GM12878 (cell line): ENCODE results near the gene NSL1. TPM values are rescaled to one million over a fixed set of nuclear protein-coding genes. Genes with fewer than 3 reads are reported as not detected.

Experiments used
- CBX5 ChIP-seq: sonication (generic); IDR thresholded peaks from 2 replicates; pipeline ENCODE4 v1.6.1; 2016; ENCODE audit warnings: low read depth, moderate library complexity, mild to moderate bottlenecking, inconsistent platforms
- CHD2 ChIP-seq: IDR thresholded peaks from 2 replicates; pipeline ENCODE4 v1.6.1; 2011; ENCODE audit warnings: low read depth, low read length, improper control_type of control experiment, borderline replicate concordance
- RB1 ChIP-seq: fragments of 450-650 bp; formaldehyde crosslinking; IDR thresholded peaks from 2 replicates; pipeline ENCODE4 v1.6.1; 2017; ENCODE audit warnings: mild to moderate bottlenecking, borderline replicate concordance
- SRF ChIP-seq, 2 experiments: IDR thresholded peaks; 2 replicates each; pipeline ENCODE4 v1.6.1; 2011; ENCODE audit warnings: low read depth in 2 of 2, low read length in 2 of 2, mild to moderate bottlenecking in 1 of 2, moderate library complexity in 1 of 2
- polyA plus RNA-seq, 11 experiments: library from polyadenylated mRNA; depleted of rRNA in 4 of 11; unstranded in 6 of 11; stranded (reverse) in 5 of 11; fragments of >200 nt; fragmentation: Nextera tagmentation in 4 of 11; fragmentation: Illumina TruSeq in 1 of 11; extraction: Ambion mirVana in 4 of 11; extraction: Trizol in 1 of 11; gene quantifications; 1 replicate in 1 of 11; 2 replicates in 10 of 11; pipeline versions ENCODE4 v1.2.1 to v1.2.3, GENCODE V29; 2011 to 2016; ENCODE audit warnings: inconsistent platforms in 2 of 11, missing spikeins in 2 of 11, low read depth in 1 of 11
- total RNA-seq, 4 experiments: library from RNA; depleted of rRNA in 3 of 4; stranded (reverse); fragments of >200 nt in 3 of 4; fragmentation: Illumina TruSeq in 1 of 4; extraction: Trizol in 1 of 4; gene quantifications; 2 replicates each; pipeline versions ENCODE4 v1.2.1 to v1.2.3, GENCODE V29; 2013 to 2021
- TF ChIP-seq, protein P1 (sequence below): IDR thresholded peaks from 2 replicates; pipeline ENCODE4 v1.6.1; 2012; ENCODE audit warnings: improper control_type of control experiment, low read depth, low read length; ENCODE audit not compliant: insufficient replicate concordance
- TF ChIP-seq, protein P2 (sequence below): fragments of 450-650 bp; IDR thresholded peaks from 2 replicates; pipeline ENCODE4 v1.6.1; 2017; ENCODE audit warnings: antibody characterized with exemption, mild to moderate bottlenecking, moderate library complexity
- TF ChIP-seq, protein P3 (sequence below): fragments of 450-650 bp; IDR thresholded peaks from 2 replicates; pipeline ENCODE4 v1.6.1; 2018; ENCODE audit warnings: borderline replicate concordance, mild to moderate bottlenecking; ENCODE audit not compliant: partially characterized antibody
- TF ChIP-seq, protein P4 (sequence below): IDR thresholded peaks from 2 replicates; pipeline ENCODE4 v1.6.1; 2011; ENCODE audit warnings: borderline replicate concordance, low read depth, mild to moderate bottlenecking, moderate library complexity, mixed read lengths, low read length; ENCODE audit not compliant: insufficient read depth; ENCODE audit errors: extremely low read length
- TF ChIP-seq, protein P5 (sequence below): fragments of 450-650 bp; IDR thresholded peaks from 2 replicates; pipeline ENCODE4 v1.6.1; 2017; ENCODE audit warnings: mild to moderate bottlenecking, moderate library complexity
- TF ChIP-seq, protein P6 (sequence below): IDR thresholded peaks from 2 replicates; pipeline ENCODE4 v1.6.1; 2011; ENCODE audit warnings: low read depth, low read length, improper control_type of control experiment, borderline replicate concordance

NSL1 gene
- total and polyA plus RNA-seq, 10 of the 15 experiments (the other 5 are each of a cell fraction or from before 2014, with no cell fraction given), result 36.7 to 74.2 (median 46.4) TPM

DNA sequence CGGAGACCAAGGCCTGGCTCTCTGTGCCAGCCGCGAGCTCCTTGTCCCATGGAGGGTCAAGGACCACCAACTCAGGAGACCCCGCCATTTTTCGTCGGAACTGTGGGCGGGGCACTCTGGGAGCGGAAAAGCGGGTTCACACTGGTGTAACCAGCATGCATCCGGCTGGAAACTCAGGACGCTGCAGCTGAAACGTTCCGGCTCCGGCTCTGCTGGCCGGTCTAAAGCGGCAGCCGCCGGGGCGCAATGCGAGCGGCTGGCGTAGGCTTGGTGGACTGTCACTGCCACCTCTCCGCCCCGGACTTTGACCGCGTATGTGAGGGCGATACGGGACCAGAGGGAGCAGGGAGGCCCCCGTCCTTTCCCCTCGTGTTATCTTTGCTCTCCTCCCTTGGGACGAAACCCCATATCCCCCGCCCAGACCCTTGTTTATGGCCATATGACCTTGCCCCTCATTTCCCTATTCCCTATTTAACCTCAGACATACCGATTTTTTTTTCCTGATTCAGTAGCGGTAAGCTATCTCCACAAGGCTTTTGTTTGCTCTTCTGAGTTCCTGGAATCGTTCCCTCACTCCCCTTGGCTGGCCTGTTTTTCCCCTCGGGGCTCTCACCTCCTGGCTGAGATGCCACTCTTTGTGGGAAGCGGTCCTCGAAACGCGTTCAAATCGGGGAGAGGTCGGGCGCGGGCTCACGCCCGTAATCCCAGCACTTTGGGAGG lies at the start of gene NSL1, which contains the start of gene TATDN3 (continued):
- TF ChIP-seq, protein P1, sequence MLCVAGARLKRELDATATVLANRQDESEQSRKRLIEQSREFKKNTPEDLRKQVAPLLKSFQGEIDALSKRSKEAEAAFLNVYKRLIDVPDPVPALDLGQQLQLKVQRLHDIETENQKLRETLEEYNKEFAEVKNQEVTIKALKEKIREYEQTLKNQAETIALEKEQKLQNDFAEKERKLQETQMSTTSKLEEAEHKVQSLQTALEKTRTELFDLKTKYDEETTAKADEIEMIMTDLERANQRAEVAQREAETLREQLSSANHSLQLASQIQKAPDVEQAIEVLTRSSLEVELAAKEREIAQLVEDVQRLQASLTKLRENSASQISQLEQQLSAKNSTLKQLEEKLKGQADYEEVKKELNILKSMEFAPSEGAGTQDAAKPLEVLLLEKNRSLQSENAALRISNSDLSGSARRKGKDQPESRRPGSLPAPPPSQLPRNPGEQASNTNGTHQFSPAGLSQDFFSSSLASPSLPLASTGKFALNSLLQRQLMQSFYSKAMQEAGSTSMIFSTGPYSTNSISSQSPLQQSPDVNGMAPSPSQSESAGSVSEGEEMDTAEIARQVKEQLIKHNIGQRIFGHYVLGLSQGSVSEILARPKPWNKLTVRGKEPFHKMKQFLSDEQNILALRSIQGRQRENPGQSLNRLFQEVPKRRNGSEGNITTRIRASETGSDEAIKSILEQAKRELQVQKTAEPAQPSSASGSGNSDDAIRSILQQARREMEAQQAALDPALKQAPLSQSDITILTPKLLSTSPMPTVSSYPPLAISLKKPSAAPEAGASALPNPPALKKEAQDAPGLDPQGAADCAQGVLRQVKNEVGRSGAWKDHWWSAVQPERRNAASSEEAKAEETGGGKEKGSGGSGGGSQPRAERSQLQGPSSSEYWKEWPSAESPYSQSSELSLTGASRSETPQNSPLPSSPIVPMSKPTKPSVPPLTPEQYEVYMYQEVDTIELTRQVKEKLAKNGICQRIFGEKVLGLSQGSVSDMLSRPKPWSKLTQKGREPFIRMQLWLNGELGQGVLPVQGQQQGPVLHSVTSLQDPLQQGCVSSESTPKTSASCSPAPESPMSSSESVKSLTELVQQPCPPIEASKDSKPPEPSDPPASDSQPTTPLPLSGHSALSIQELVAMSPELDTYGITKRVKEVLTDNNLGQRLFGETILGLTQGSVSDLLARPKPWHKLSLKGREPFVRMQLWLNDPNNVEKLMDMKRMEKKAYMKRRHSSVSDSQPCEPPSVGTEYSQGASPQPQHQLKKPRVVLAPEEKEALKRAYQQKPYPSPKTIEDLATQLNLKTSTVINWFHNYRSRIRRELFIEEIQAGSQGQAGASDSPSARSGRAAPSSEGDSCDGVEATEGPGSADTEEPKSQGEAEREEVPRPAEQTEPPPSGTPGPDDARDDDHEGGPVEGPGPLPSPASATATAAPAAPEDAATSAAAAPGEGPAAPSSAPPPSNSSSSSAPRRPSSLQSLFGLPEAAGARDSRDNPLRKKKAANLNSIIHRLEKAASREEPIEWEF, result no peak
- TF ChIP-seq RB1 (peak; percentile 98; the same call in 1 of the 2 replicates), SRF (IDR thresholded peaks at IDR 0.05; ENCODE audit: low read depth in 2 of 2, low read length in 2 of 2) (peak in 1 of 2 experiments; percentile 83; a peak in 1 of 4 replicates), CBX5 (peak; percentile 97), CHD2 (peak; percentile 75)
- TF ChIP-seq, protein P2, sequence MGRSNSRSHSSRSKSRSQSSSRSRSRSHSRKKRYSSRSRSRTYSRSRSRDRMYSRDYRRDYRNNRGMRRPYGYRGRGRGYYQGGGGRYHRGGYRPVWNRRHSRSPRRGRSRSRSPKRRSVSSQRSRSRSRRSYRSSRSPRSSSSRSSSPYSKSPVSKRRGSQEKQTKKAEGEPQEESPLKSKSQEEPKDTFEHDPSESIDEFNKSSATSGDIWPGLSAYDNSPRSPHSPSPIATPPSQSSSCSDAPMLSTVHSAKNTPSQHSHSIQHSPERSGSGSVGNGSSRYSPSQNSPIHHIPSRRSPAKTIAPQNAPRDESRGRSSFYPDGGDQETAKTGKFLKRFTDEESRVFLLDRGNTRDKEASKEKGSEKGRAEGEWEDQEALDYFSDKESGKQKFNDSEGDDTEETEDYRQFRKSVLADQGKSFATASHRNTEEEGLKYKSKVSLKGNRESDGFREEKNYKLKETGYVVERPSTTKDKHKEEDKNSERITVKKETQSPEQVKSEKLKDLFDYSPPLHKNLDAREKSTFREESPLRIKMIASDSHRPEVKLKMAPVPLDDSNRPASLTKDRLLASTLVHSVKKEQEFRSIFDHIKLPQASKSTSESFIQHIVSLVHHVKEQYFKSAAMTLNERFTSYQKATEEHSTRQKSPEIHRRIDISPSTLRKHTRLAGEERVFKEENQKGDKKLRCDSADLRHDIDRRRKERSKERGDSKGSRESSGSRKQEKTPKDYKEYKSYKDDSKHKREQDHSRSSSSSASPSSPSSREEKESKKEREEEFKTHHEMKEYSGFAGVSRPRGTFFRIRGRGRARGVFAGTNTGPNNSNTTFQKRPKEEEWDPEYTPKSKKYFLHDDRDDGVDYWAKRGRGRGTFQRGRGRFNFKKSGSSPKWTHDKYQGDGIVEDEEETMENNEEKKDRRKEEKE, result no peak
- TF ChIP-seq, protein P3, sequence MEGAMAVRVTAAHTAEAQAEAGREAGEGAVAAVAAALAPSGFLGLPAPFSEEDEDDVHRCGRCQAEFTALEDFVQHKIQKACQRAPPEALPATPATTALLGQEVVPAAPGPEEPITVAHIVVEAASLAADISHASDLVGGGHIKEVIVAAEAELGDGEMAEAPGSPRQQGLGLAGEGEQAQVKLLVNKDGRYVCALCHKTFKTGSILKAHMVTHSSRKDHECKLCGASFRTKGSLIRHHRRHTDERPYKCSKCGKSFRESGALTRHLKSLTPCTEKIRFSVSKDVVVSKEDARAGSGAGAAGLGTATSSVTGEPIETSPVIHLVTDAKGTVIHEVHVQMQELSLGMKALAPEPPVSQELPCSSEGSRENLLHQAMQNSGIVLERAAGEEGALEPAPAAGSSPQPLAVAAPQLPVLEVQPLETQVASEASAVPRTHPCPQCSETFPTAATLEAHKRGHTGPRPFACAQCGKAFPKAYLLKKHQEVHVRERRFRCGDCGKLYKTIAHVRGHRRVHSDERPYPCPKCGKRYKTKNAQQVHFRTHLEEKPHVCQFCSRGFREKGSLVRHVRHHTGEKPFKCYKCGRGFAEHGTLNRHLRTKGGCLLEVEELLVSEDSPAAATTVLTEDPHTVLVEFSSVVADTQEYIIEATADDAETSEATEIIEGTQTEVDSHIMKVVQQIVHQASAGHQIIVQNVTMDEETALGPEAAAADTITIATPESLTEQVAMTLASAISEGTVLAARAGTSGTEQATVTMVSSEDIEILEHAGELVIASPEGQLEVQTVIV, result no peak
- TF ChIP-seq, protein P4, sequence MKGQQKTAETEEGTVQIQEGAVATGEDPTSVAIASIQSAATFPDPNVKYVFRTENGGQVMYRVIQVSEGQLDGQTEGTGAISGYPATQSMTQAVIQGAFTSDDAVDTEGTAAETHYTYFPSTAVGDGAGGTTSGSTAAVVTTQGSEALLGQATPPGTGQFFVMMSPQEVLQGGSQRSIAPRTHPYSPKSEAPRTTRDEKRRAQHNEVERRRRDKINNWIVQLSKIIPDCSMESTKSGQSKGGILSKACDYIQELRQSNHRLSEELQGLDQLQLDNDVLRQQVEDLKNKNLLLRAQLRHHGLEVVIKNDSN, result no peak
- TF ChIP-seq, protein P5, sequence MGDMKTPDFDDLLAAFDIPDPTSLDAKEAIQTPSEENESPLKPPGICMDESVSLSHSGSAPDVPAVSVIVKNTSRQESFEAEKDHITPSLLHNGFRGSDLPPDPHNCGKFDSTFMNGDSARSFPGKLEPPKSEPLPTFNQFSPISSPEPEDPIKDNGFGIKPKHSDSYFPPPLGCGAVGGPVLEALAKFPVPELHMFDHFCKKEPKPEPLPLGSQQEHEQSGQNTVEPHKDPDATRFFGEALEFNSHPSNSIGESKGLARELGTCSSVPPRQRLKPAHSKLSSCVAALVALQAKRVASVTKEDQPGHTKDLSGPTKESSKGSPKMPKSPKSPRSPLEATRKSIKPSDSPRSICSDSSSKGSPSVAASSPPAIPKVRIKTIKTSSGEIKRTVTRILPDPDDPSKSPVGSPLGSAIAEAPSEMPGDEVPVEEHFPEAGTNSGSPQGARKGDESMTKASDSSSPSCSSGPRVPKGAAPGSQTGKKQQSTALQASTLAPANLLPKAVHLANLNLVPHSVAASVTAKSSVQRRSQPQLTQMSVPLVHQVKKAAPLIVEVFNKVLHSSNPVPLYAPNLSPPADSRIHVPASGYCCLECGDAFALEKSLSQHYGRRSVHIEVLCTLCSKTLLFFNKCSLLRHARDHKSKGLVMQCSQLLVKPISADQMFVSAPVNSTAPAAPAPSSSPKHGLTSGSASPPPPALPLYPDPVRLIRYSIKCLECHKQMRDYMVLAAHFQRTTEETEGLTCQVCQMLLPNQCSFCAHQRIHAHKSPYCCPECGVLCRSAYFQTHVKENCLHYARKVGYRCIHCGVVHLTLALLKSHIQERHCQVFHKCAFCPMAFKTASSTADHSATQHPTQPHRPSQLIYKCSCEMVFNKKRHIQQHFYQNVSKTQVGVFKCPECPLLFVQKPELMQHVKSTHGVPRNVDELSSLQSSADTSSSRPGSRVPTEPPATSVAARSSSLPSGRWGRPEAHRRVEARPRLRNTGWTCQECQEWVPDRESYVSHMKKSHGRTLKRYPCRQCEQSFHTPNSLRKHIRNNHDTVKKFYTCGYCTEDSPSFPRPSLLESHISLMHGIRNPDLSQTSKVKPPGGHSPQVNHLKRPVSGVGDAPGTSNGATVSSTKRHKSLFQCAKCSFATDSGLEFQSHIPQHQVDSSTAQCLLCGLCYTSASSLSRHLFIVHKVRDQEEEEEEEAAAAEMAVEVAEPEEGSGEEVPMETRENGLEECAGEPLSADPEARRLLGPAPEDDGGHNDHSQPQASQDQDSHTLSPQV, result no peak
- TF ChIP-seq, protein P6, sequence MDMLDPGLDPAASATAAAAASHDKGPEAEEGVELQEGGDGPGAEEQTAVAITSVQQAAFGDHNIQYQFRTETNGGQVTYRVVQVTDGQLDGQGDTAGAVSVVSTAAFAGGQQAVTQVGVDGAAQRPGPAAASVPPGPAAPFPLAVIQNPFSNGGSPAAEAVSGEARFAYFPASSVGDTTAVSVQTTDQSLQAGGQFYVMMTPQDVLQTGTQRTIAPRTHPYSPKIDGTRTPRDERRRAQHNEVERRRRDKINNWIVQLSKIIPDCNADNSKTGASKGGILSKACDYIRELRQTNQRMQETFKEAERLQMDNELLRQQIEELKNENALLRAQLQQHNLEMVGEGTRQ, result no peak
